Fibroblast of villous mesenchyme (primary cell): ENCODE results near the gene ZNF496. TPM values are rescaled to one million over a fixed set of nuclear protein-coding genes. Genes with fewer than 3 reads are reported as not detected.
"Not testable (repeated sequence)": the region's sequence is repeated elsewhere in the genome, so short reads cannot be mapped to it uniquely, and the experiment has no call there.

Source experiments
- DNase-seq: peaks from one replicate; pipeline ENCODE4 v3.0.0-alpha.2; 2010; ENCODE audit warnings: low read depth
- H3K4me3 ChIP-seq: 2 replicates; pipeline ENCODE4 v1.5.1; 2011; ENCODE audit warnings: low read depth, mild to moderate bottlenecking, low read length
- total RNA-seq: library from RNA; depleted of rRNA; stranded (reverse); fragments of >200 nt; gene quantifications from 2 replicates; pipeline ENCODE4 v1.2.3, GENCODE V29; 2012
- TF ChIP-seq, protein P1 (sequence below): IDR thresholded peaks from 2 replicates; pipeline ENCODE4 v1.5.1; 2012; ENCODE audit warnings: low read depth, mild to moderate bottlenecking, low read length; ENCODE audit not compliant: insufficient read depth

The ZNF496 gene
- 19.4 and 27.4 TPM in 2 replicates for total RNA-seq

DNA sequence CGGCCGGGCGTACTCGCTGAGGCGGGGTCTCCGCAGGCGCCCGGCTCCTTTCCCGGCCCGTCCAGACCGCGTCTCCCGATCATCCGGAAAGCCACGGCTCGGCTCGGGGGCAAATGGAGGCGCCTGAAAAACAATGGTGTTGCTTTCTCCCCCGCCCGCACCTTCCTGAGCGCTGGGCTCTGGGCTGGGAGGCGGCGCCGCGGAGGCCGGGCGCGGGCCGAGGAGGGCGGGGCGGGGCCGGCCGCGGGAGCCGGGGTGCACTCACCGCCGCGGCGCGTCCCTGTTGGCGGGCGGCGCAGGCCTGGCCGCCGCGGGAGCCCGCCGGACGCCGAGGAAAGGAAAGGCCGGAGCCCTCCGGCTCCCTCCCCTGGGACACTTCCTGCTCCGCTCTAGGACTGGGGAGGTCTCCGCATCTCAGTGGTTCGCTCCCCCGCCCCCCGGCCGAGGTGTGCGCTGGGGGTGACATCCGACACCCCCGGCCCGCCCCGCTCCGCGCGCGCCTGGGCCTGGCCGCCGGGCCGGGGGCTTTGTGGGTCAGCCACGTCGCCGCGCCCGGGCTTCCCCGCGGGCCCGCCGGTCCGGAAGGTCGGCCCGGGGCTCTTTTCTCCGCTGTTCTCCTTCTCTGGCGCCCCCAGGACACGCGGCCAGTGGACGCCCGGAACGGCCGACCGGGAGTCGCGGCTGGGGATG lies at the start of gene ZNF496:
Gene ZNF496, minus strand, starts transcription at position 343 of the 690 bp plus-strand sequence. CDS start 2,289 bp downstream, outside the sequence.
- TF ChIP-seq, protein P1, sequence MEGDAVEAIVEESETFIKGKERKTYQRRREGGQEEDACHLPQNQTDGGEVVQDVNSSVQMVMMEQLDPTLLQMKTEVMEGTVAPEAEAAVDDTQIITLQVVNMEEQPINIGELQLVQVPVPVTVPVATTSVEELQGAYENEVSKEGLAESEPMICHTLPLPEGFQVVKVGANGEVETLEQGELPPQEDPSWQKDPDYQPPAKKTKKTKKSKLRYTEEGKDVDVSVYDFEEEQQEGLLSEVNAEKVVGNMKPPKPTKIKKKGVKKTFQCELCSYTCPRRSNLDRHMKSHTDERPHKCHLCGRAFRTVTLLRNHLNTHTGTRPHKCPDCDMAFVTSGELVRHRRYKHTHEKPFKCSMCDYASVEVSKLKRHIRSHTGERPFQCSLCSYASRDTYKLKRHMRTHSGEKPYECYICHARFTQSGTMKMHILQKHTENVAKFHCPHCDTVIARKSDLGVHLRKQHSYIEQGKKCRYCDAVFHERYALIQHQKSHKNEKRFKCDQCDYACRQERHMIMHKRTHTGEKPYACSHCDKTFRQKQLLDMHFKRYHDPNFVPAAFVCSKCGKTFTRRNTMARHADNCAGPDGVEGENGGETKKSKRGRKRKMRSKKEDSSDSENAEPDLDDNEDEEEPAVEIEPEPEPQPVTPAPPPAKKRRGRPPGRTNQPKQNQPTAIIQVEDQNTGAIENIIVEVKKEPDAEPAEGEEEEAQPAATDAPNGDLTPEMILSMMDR: no peak
- peak within 1 kb of the TSS; percentile 79 for H3K4me3 ChIP-seq
- DNase-seq: peak; percentile 90

DNA sequence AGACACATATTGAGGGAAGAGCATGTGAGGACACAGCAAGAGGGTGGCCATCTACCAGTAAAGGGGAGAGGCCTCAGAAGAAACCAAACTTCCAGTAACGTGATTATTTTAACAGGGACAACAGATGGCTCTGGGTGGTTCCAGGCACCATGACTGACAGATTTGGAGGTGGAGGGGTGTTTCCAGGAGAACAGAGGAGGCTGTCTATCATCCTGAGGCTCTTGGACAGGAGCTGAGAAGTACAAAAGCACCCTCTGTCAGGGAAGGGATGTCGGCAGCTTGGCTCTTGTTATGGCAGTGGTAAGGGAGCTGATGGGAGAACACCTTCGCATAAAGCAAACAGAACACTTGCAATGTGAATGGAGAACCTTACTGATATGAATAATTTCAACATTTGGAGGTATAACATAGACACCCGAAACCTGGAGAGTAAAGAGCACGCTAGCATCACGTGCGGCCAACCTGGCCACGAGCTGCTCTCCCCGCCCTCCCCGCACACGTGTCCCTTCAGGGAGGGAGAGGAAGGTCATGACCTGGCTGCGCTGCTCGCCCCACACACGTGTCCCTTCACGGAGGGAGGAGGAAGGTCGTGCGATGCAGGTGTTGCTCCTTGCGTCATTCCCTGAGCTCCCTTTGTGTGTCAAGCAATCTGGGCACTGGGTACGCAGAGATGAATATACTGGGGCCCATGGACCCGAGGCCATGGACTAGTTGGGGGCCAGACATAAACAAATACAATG lies 46.8 kb upstream of the ZNF496 start:
- H3K4me3 ChIP-seq: no peak overlapping the region

DNA sequence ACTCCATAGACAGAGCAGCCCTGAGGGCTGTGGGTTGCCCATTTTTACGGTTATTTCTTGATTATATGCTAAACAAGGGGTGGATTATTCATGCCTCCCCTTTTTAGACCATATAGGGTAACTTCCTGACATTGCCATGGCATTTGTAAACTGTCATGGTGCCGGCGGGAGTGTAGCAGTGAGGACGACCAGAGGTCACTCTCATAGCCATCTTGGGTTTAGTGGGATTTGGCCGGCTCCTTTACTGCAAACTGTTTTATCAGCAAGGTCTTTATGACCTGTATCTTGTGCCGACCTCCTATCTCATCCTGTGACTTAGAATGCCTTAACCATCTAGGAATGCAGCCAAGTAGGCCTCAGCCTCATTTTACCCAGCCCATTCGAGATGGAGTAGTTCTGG lies 46.0 kb upstream of the ZNF496 start:
- DNase-seq, H3K4me3 ChIP-seq: not testable (repeated sequence)

More for the DNA sequence above, 46.8 kb upstream of the ZNF496 start:
- TF ChIP-seq, protein P1: no peak
- DNase-seq: no peak

DNA sequence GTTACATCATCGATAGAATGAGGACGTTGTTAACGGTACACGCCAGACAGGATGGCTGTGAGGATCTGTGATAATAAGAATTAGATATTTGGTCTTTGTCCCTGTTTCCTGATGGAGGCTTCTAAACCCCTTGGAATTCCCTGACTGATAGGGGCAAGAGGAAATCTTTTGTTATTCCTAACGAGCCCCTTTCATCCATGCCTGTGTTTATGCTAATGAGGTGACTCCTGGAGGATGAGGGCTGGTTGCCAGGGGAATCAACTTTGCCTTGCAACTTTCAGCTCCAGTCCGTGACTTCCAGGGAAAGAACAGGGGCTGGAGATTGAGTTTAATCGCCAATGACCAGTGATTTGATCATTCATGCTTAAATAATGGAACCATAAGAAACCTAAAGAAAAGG lies 45.0 kb upstream of the ZNF496 start:
- TF ChIP-seq, protein P1: no peak

DNA sequence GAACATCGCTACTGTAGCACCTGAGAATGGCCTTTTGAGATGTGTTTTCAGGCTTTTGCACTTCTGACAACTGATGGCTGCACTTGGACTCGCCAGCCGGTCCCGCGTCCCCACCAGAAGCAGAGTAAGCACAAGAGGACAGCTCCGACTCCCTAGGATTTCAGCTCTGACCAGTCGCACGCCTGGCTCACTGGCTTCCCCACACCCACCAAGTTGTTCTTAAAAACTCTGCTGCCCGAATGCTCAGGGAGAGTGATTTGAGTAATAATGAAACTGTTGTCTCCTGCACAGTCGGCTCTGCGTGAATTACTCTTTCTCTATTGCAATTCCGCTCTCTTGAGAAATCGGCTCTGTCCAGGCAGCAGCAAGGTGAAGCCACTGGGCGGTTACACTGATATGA lies 44.1 kb upstream of the ZNF496 start:
- DNase-seq: no peak
- TF ChIP-seq, protein P1: no peak
- H3K4me3 ChIP-seq: no peak overlapping the region

More for the DNA sequence above, 45.0 kb upstream of the ZNF496 start:
- H3K4me3 ChIP-seq: no peak overlapping the region
- DNase-seq: no peak

DNA sequence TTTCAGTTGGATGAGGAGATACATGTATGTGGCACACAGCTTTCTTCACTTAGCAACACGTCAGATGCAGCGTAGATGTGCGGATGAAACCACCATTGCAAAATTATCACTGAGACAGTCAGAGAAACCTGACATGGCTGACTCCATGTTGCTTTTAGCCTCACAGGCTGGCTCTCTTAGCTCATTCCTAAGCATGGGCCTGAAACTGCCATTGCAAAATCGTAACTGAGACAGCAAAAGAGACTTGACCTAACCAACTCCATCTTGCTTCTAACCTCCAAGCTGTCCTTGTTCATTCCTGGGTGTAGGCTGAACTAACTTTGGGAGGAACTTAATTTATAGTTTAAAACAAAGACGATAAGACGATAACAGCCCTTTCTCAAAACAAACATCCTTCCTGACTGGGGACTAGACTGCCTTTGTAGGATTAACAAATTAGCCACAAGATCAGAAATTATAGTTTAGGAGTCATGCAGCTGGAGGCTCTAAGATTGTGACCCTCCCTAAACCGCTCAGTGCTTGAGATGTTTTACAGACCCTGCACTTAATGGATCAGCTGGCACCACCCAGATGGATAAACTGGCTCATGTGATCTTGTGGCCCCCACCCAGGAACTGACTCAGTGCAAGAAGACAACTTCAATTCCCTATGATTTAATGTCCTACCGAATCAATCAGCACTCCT lies 43.1 kb upstream of the ZNF496 start:
- not testable (repeated sequence) for H3K4me3 ChIP-seq
- DNase-seq: peak; percentile 88

DNA sequence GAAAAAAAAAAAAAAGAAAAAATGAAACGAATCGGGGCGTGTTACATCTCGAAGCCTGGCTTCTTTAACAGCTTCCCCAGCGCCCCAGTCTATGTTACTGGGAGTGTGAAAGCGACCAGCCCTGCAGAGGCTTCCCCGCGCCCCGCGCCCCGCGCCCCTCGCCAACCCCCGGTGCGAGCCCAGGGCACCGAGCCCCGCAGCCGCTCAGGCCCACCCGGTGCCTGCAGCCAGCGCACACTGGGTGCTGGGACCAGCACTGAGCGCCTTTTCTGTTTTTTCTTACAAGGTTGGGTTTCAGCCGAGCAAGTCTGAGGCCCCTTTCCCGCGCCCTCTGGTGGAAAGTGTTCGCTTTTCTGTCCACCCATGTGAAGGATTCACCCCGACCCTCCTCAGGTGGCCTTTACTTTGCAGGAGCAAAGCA lies 42.1 kb upstream of the ZNF496 start:
- peak; percentile 61 for DNase-seq
- TF ChIP-seq, protein P1: peak; percentile 57
- H3K4me3 ChIP-seq: no peak overlapping the region
